Middle frontal gyrus (tissue), 1 donor: Measurements from ENCODE around the gene LYRM7.
"Not testable (repeated sequence)": the region's sequence is repeated elsewhere in the genome, so short reads cannot be mapped to it uniquely, and the experiment has no call there.

Source experiments
- DNase-seq: peaks from one replicate; pipeline ENCODE4 v3.0.0-alpha.2; 2015; ENCODE audit warnings: low spot score; ENCODE audit errors: extremely low spot score

The LYRM7 gene

DNA sequence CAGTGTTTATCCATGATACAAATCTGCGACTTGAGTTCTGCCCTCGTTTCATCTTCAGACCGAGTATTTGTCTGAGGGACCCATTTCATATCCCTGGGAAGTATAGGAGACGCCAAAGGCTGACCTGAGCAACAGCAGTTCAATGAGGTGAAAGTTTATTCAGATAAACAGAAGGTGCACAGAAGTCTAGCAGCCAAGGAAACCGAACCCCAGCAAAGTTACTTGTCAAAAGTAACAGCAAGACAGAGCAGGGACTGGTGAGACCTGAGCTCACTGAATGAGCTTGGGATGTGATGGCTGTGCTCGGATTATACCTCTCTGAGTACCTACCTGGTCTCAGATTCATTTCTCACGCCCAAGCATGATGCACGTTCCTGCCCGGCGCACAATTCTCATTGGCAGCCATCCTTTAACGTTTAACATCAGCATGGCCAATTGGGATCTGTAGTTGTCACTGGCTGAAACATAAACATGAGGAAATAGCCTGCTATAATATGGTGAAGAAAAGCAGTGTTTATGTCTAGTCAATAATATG lies 599 bp downstream of the LYRM7 start:
- DNase-seq: no peak

DNA sequence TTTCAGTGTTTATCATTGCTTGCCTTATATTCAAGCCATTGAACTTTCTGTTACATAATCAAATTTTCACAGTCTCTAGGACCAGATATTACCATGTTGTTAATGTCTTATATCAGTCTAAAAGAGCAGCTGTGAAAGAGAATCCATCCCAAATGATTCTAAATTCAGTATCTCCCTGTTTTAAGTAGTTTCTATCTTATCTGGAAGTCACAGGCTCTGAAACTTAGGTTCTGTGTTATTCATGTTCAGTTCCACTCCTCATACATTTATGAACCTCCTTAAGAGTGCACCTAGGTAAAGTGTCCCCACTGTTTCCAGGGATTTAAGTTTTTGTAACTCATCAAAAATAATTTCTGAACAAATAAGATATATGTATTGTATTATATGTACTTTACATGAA lies 9.7 kb downstream of the LYRM7 start:
- no peak for DNase-seq

DNA sequence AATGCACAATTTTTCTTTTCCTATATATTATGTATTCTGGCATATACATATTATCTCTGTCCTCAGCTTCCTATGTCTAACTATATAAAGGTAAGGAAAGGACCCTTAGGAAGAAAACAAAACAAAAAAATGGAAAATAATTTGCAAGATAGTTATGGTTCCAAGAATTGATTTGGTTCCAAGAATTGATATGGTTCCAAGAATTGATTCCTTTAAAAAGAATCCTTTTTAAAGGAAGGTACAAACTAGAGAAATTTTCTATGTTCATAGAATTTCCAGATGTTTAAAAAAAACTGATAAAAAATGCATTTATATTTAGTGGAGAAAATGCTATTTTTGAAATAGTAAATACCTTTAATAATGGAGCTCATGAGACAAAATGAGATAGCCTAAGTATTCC lies 12.1 kb downstream of the LYRM7 start:
- no peak for DNase-seq

GRCh38 chr5:131185523-131186104 lies 14.9 kb downstream of the LYRM7 start:
- DNase-seq: no peak

DNA sequence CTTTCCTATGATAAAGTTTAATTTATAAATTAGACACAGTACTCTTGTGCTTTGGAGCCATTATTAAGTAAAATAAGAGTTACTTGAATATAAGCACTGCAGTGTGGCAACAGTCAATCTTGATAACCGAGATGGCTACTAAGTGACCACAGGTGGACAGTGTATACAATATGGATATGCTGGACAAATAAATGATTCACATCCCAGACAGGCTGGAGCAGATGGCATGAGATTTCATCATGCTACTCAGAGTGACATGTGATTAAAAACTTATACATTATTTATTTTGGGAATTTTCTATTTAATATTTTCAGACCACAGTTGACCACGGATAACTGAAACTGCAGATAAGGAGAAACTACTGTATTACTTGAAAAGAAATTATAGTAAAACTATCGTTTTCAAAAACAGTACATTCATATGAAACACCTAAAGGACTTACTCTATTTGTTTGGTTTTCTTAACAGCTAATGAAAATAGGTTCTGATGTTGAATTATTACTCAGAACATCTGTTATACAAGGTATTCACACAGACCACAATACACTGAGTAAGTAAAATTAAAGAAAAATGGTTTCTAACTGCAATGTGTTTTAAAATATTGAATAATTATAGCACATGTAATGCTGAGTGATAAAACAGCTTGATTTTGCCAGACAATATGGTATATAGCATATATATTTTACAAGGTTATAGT lies 16.0 kb downstream of the LYRM7 start:
- no peak for DNase-seq

GRCh38 chr5:131193106-131193505 lies 22.4 kb downstream of the LYRM7 start:
- DNase-seq: no peak

- not testable (repeated sequence) for DNase-seq
These were observed 23.2 kb downstream of the LYRM7 start for GRCh38 chr5:131193897-131194296.

- no peak for DNase-seq
These were observed 24.0 kb downstream of the LYRM7 start for GRCh38 chr5:131194725-131195124.

DNA sequence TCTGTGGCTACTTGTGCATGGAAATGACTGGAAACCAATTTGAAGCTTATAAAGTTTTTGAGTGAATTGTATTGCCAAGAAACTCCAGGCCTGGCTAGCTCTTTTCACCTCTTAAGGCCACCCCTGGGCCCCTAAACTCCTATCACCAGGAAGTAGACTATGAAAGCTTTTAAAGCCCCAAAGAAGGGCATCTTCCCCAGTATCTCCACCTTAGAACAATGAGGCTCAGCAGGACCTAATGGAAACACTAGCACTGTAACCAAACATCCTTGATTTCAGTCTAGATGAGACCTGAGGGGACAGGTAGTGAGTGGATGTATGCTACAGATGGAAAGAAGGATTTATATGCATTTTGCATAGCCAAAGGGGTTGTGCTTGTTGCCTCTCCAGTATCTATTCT lies 25.0 kb downstream of the LYRM7 start:
- DNase-seq: no peak

DNA sequence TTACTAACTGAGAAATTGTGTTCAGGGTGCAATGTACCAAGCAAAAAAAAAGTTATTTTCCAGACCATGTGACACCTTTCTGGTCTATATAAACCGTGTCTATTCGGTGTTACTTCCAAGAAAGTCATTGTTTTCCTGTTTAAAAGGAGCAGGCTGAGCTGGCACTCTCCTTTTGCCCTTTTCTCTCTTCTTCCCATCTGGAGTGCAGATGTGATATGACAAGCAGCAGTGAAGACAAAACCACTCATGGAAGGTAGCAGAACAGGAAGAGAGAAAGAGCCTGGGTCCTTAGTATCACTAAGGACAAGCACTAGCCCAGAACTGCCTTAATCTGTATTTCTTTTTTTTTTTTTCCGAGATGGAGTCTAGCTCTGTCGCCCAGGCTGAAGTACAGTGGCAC lies 25.6 kb downstream of the LYRM7 start:
- no peak for DNase-seq

GRCh38 chr5:131198625-131199024 lies 27.9 kb downstream of the LYRM7 start:
- DNase-seq: no peak

GRCh38 chr5:131200560-131200959 lies 29.8 kb downstream of the LYRM7 start:
- DNase-seq: no peak

DNA sequence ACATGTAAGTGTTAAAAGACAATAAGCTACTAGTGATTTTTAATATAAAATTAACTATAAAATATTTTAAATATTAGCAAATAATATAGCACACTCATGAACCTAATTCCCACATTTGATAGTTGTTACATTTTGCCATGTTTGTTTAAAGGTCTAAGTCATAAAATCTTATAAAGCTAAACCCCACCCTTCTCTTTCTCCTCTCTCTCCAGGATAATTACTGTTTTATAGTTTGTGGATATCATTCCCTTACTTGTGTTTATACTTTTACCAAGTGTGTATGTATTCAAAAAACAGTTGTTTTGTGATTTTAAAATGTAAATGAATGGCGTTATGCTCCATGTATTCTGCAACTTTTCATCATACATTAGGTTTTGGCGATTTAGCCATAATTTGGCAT lies 34.2 kb downstream of the LYRM7 start:
- DNase-seq: no peak

GRCh38 chr5:131206061-131206460 lies 35.3 kb downstream of the LYRM7 start:
- no peak for DNase-seq

GRCh38 chr5:131206772-131207171 lies 36.0 kb downstream of the LYRM7 start:
- no peak for DNase-seq

DNA sequence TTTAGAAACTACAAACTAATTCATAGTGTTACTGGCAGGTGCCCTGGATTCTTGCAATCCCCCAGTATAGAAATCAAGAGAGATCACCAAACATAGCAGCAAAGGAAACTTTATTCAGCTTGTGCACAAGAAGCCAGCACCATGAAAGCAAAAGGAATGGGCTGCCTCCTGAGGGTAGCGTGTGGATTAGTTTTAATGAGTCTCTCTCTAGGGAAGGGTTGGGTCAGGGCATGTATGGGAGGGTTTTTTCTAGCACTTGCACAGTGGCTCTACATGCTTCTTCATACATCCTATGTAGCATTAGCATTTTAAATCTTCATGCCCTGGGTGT lies 38.4 kb downstream of the LYRM7 start:
- DNase-seq: no peak

DNA sequence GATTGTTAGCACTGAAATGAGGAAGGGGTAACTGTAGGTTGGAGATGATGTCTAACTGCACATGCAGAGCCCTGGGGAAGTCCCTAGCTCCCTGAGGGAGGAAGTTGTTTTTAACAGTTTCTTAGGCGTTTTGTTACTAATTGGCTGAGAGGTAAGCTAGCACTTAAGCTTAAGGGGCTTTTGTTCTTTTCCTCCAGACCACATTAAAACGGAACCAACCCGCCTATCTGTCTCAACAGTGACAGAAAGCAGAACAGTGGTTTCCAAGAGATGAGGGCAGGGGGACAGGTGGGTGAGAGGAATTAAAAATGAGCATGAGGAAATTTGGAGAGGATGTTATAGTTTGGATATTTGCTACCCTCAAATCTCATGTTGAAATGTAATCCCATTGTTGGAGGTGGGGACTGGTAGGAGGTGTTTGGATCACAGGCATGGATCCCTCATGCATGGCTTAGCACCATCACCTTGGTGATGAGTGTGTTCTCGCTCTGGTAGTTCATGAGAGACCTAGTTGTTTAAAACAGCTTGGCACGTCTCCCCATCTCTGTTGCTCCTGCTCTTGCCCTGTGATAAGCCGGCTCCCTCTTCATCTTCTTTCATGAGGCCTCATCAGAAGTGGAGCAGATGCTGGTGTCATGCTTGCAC lies 38.9 kb downstream of the LYRM7 start:
- no peak for DNase-seq

DNA sequence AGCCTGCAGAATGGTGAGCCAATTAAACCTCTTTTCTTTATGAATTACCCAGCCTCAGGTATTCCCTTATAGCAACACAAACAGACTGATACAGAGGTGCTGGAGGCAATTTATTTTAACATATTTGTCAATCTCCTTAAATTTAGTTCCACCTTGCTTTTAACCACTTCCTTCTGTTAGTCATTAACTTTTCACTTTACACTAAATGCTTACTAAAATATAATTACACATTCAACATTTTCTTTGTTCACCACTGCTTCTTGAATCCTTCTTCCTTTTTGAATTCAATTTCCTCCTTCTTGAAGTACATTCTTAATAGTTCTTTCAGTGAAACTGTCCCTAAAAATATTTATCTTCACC lies 39.4 kb downstream of the LYRM7 start:
- DNase-seq: no peak

DNA sequence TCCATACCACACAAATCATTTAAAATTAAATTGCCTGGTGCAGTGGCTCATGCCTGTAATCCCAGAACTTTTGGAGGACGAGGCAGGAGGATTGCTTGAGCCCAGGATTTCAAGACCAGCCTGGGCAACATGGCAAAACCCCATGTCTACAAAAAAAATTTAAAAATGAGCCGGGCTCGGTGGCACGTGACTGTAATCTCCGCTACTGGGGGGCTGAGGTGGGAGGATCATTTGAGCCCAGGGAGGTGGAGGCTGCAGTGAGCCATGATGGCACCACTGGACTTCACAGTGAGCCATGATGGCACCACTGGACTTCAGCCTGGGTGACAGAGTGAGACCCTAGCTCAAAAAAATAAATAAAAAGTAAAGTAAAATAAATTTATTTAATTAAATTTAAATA lies 40.9 kb downstream of the LYRM7 start:
- DNase-seq: no peak

DNA sequence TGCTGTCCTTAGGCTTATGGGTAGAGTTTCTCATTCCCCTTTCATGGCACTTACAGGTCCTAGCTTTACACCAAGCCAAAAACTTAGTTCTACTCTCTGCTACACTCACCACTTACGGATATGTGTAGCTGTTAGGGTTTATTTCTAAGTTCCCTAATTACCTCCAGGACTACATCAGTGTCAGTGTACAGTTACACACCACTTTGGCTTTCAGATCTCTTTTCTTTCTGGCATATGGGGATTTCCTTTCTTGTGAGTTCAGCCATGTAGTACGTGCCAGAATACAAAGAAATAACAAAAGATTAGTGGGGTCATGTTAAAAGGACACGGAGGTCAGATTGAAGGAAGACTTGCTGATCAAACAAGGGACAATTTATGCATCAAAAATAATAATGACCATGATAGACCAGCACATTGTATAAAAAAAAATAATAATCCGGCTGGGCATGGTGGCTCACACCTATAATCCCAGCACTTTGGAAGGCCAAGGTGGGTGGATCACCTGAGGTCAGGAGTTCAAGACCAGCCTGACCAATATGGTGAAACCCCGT lies 41.8 kb downstream of the LYRM7 start:
- DNase-seq: no peak

DNA sequence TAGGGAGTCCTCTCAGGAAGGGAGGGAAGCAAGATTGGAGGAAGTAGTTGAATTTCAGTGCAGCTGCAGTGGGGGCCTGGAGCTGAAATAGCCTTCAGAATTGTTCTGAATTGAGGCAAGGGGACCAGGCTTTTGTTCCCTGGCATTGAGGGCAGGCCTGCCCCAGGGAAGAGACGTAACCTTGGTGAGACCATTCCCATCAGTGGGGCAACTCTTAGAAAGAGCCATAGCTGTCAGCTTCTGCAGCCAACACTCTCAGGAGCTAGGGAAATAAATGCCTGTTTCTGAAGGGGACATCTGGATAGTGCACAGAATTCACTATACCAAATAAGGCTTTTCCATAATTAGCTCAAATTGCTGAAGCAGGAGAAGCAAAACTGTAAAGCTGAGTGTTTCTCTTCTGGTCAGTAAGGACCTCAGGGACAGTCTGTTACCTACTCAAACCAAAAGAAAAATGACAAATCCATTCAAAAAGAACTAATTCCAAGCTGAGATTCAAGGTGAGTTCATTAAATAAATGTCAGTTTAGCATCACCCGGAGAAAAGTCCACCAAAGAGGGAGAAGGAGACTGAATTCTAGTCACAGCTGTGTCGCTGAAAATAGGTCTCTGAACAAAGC lies 44.0 kb downstream of the LYRM7 start:
- peak; percentile 40 for DNase-seq

DNA sequence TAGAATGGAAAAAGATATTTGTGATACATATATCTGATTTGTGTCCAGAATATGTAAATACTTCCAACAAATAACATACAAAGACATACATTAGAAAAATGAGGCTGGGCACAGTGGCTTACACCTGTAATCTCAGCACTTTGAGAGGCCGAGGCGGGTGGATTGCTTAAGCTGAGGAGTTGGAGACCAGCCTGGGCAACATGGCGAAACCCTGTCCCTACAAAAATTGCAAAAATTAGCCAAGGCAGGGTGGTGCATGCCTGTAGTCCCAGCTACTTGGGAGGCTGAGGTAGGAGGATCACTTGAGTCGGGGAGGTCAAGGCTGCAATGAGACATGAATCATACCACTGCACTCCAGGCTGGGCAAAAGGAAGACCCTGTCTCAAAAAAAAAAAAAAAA lies 47.0 kb downstream of the LYRM7 start:
- DNase-seq: no peak
